ENCODE results near the gene GNG2. TPM values are rescaled to one million over a fixed set of nuclear protein-coding genes. Genes with fewer than 3 reads are reported as not detected.

Gene GNG2
- total RNA-seq, 2 experiments from 2014 or later = 131 to 132 TPM

DNA sequence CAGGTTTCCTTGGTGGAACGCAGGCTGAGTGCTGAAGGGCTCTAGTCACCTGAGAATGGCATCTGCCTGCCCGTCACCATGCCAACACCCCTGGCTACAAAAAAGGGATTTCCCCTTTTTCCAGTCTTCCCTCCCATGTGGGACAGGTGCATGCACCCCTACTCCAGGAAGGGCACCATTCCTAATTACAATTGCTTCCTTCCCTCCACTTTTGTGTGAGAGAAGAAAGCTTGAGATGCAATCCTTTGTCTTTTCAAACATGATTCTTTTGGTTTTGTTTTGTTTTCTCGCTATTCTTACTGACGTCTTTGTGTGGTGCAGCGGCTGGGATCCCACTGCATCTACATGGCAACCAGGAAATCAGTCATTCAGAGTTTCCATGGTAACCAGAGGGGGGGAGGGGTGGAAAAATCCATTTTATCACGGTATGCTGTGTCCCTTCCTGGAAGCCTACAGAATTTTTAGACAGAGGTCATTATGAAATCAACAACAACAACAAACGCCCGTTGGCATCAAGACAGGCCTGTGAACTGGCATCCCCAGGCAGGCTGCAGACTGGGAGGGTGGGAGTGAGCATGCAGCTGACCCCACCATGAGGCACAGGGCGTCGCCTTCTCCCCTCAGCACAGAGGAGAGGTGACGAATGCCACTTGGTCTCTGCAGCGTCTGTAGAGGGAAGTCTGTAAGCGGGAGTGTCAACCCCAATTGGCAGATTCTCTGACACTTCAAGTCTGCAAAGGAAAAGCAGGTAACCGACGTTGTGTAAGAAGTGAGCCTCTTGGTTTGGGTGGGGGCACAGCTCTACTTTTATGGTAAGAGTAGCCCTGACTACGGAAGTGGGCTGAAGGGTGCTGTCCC lies 13.6 kb upstream of the GNG2 start:
- peak; percentile 82 for DNase-seq
- Mint-ChIP-seq H3K9me3 (peaks cover 24% of the 10 kb centered on the region), H3K4me3 (peak overlapping the region; percentile 80), H3K4me1 (peaks cover 52% of the 10 kb centered on the region), H3K36me3 (peaks cover 37% of the 10 kb centered on the region), H3K27ac (peak overlapping the region; percentile 99), H3K27me3 (peaks cover 3% of the 10 kb centered on the region)

DNA sequence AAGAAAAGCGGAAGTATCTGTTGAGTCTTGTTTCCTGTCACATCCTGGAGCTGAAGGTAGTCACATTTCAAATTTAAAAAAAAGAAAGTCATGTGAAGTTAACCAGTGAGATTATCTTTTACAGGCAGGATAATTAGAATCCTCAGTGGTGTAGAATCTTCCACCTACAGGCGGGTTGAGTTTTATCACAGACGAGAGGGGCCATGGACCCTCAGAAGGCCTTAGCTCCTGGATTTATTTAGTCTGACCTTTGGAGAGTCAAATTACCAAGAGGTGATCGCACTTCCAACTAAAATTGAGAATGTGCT lies 13.0 kb upstream of the GNG2 start:
- H3K4me1 Mint-ChIP-seq = peaks cover 54% of the 10 kb centered on the region
- no peak for DNase-seq

DNA sequence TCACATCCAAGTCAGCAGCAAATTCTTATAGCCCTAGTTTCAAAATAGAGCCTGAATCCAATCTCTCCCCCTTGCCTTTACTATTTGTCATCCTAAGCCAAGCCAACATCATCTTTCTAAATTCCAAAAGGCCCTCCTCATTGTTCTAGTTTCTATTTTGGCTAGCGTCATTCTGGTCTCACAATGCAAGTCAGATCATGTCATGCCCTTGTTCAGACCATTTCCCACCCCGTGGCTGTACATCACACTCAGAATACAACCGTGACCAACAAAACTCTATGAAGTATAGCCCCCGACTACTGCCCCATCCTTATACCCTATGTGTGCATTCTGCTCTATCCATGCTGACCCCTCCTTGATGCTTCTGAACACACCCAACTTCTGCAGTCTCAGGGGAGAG lies 12.3 kb upstream of the GNG2 start:
- peaks cover 37% of the 10 kb centered on the region for H3K36me3 Mint-ChIP-seq
- H3K27me3 Mint-ChIP-seq = peaks cover 3% of the 10 kb centered on the region
- H3K4me3 Mint-ChIP-seq = peak overlapping the region; percentile 65
- H3K27ac Mint-ChIP-seq = peak overlapping the region; percentile 99
- no peak for DNase-seq
- peaks cover 59% of the 10 kb centered on the region for H3K4me1 Mint-ChIP-seq
- peaks cover 24% of the 10 kb centered on the region for H3K9me3 Mint-ChIP-seq

More for the DNA sequence above, 13.0 kb upstream of the GNG2 start:
- peaks cover 3% of the 10 kb centered on the region for H3K27me3 Mint-ChIP-seq
- peak overlapping the region; percentile 99 for H3K27ac Mint-ChIP-seq
- H3K9me3 Mint-ChIP-seq = peaks cover 24% of the 10 kb centered on the region
- H3K36me3 Mint-ChIP-seq = peaks cover 37% of the 10 kb centered on the region
- peak overlapping the region; percentile 80 for H3K4me3 Mint-ChIP-seq

DNA sequence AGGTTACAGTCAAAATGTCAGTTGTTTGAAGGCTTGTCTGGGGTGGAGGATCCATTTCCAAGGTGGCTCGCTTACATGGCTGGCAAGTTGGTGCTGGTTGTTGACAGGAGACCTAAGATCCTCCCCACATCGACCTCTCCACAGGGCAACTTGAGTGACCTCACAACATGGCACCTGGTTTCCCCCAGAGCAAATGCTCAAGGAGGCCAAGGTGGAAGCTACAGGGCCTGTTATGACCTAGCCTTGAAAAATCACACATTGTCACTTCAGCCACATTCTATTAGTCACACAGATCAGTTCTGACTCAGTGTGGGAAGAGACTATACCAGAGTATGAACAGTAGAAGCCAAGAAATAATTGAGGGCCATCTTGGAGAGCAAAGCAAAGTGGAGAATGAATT lies 11.3 kb upstream of the GNG2 start:
- peak; percentile 67 for DNase-seq
- peaks cover 3% of the 10 kb centered on the region for H3K27me3 Mint-ChIP-seq
- peaks cover 34% of the 10 kb centered on the region for H3K36me3 Mint-ChIP-seq
- H3K4me3 Mint-ChIP-seq = no peak overlapping the region
- peaks cover 55% of the 10 kb centered on the region for H3K4me1 Mint-ChIP-seq
- peaks cover 24% of the 10 kb centered on the region for H3K9me3 Mint-ChIP-seq
- peak overlapping the region; percentile 99 for H3K27ac Mint-ChIP-seq

DNA sequence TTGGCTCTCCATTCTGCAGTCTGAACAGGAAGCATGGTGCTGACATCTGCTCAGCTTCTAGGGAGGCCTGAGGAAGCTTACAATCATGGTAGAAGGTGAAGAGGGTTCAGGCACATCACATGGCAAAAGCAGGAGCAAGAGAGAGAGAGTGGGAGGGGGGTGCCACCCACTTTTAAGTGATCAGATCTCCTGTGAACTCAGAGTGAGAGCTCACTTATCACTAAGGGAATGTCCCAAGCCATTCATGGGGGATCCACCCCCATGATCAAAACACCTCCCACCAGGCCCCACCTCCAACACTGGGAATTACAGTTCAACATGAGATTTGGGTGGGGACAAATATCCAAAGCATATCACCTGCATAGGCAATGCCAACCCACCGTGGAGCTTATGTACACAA lies 9.8 kb upstream of the GNG2 start:
- DNase-seq = no peak
- peak overlapping the region; percentile 65 for H3K27ac Mint-ChIP-seq
- peaks cover 48% of the 10 kb centered on the region for H3K4me1 Mint-ChIP-seq
- no peak overlapping the region for H3K4me3 Mint-ChIP-seq
- peaks cover 34% of the 10 kb centered on the region for H3K36me3 Mint-ChIP-seq
- H3K27me3 Mint-ChIP-seq = peaks cover 3% of the 10 kb centered on the region
- H3K9me3 Mint-ChIP-seq = peaks cover 24% of the 10 kb centered on the region

DNA sequence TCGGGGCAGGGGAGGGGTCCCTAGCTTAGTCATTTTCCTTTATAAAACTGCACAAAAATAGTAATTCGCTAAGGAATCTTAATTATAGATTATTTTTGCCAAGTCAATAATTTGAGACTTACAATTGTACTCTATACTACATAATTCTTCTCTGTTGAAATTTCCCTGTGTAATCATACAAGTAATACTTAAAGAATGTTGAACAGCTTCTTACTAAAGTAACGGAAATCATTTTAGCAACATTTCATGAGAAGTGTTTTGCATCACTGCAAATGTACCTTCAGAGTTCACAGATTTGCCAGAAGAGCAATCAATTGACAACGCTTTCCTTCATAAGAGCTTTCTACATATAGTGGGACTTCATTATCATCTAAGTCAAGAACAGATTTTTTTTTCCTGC lies 7.9 kb upstream of the GNG2 start:
- Mint-ChIP-seq H3K4me1 (peaks cover 40% of the 10 kb centered on the region), H3K27ac (no peak overlapping the region), H3K4me3 (no peak overlapping the region), H3K9me3 (peaks cover 34% of the 10 kb centered on the region), H3K27me3 (no peaks in the 10 kb centered on the region), H3K36me3 (peaks cover 36% of the 10 kb centered on the region)
- DNase-seq = no peak

DNA sequence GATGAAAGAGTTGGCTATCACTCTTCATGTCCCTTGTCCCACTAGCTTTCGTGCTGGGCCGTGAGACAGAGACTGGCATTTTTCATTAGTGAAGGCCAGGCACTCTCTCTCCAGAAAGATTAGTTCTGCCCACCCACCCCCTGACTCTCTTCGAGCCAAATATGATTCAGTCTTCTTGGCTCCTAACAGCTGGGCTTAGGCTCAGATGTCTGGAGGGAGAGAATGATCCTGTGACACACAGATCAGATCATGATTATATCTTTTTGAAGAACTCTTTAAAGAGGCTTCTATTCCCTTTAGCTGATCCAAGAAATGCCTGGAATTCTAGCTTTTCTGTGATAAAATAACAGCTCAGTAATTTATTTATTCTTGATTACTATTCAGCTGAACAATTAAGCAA lies 5.2 kb upstream of the GNG2 start:
- no peak overlapping the region for H3K27ac Mint-ChIP-seq
- H3K4me1 Mint-ChIP-seq = peaks cover 38% of the 10 kb centered on the region
- no peaks in the 10 kb centered on the region for H3K27me3 Mint-ChIP-seq
- H3K36me3 Mint-ChIP-seq = peaks cover 14% of the 10 kb centered on the region
- no peak for DNase-seq
- peaks cover 19% of the 10 kb centered on the region for H3K9me3 Mint-ChIP-seq
- H3K4me3 Mint-ChIP-seq = no peak overlapping the region

DNA sequence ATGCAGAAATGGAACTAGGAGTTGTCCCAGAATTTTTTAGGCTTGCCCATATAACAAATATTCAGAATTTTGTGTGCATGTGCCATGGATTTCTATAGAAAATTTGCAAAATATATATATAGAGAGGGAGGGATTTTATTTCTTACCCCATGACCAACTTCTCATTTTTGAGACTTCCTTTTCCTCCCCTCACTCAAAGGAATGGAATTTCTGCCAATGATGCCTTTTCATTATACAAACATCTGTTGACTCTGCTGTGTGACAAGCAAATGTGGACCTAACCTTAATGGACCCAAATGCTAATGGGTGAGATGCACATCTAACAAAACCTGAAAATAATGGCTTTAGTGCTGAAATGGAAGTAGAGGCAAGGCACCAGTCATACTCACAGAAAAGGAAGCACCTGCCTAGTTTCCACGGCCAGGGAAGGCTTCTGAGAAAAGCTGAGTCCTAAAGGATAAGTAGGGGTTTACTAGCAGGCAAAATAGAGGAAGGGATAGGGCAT lies 3.6 kb upstream of the GNG2 start:
- Mint-ChIP-seq H3K4me3 (no peak overlapping the region), H3K27ac (no peak overlapping the region), H3K9me3 (peaks cover 10% of the 10 kb centered on the region), H3K4me1 (peaks cover 33% of the 10 kb centered on the region), H3K36me3 (peaks cover 7% of the 10 kb centered on the region), H3K27me3 (no peaks in the 10 kb centered on the region)
- DNase-seq = no peak

DNA sequence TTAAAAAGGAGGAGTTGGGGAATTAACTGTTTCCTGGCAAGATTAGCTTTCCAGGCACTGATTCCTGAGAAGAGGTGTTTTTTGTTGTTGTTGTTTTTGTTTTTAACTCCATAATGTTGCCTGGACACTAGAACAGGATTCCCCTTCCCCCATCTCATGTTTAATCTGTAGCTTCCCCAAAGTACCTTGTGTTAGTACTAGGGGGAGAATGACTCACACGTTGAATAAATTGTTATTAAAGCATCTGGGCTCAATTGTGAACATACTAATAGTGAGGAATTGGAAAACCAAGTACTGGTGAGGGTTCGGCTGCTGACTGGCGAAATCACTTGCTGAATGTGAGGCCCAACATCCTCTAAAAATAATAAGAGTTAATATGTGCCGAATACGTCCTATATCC lies 1.3 kb upstream of the GNG2 start:
- Mint-ChIP-seq H3K4me1 (peaks cover 39% of the 10 kb centered on the region), H3K4me3 (no peak overlapping the region), H3K36me3 (peaks cover 23% of the 10 kb centered on the region), H3K27ac (no peak overlapping the region), H3K27me3 (no peaks in the 10 kb centered on the region), H3K9me3 (peaks cover 10% of the 10 kb centered on the region)
- no peak for DNase-seq

DNA sequence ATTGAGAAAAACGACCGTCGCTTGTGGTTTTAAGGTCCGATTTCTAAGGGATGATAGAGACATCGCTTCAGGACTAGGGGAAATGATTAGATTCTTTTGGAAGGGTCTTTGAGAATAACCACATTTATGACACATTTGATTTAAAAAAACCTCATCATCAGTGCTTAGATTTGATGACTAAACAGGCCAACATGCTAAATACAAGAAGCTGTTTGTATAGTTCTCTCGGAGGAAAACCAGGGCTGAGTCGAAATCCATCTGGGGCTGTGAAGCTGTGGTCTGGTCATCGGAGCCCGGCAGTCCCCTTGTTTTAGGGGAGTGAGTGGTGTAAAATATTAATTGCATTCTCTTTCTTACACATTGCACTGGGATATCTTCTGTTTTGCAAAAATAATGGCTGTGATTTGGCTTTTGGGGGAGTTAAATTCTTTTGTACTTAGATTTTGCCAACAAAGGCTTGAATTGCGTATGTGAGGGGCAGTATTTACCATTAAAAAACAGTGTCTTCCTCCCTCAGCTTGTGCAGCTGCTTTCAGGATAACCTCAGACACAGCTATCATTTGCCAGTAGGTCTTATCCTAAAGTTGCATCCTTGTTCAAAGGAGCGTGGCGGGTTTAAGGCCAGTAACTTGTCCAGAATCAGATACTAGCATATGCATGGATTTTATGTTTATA lies 550 bp downstream of the GNG2 start:
- Mint-ChIP-seq H3K4me3 (peak overlapping the region; percentile 90), H3K27me3 (no peaks in the 10 kb centered on the region), H3K27ac (peak overlapping the region; percentile 91), H3K4me1 (peaks cover 51% of the 10 kb centered on the region), H3K36me3 (peaks cover 29% of the 10 kb centered on the region), H3K9me3 (peaks cover 10% of the 10 kb centered on the region)
- no peak for DNase-seq

DNA sequence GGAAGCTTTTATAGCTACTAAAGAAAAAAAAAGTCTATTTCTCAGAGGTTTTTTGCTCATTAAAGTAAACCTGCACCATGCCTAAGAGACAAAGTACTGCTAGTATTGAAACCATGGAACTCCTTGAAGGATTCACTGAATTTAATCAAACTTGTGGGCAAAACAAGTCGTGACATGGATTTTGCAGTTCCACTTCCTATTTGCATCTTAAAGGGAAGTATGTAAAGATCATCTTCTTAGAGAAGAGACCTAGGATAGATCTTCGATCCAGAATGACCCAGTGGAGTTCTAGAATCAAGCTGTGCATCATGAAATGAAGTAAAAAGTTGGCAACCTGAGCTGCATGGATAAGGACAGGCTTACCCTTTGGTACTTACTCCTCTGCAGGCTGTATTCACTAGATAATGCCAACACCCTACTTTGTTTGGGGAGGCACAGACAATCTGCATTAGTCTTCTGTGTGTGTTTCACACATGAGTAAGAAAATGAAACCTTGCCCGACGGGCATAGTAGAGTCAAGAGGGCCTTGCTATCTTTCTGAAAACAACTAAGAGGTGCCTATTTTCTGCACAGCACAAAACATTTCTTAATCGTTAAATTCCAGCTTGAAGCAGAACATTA lies 1.9 kb downstream of the GNG2 start:
- Mint-ChIP-seq H3K4me3 (peak overlapping the region; percentile 90), H3K36me3 (peaks cover 24% of the 10 kb centered on the region), H3K4me1 (peaks cover 49% of the 10 kb centered on the region), H3K27me3 (no peaks in the 10 kb centered on the region), H3K9me3 (peaks cover 3% of the 10 kb centered on the region), H3K27ac (peak overlapping the region; percentile 91)
- DNase-seq = no peak

DNA sequence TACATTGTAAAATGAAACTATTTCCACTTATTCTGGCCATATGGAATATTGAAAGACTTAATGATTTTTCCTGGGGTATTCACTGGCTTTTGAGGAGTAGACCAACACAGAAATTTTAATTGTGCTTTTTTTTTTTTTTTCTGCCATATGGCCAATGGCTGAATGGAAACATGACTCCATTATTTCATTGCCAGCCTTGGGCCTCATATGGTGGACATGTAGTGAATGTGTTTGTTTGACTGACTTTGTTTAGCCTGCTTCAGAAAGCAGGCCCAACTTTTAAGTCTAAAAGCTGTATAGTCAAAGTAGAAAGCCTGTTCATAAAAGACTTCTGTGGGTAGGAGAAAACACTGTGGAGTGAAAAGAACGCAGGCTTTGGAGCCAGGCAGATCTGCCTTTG lies 2.4 kb downstream of the GNG2 start:
- peaks cover 24% of the 10 kb centered on the region for H3K36me3 Mint-ChIP-seq
- H3K27ac Mint-ChIP-seq = peak overlapping the region; percentile 91
- DNase-seq = no peak
- H3K4me1 Mint-ChIP-seq = peaks cover 46% of the 10 kb centered on the region
- H3K4me3 Mint-ChIP-seq = peak overlapping the region; percentile 90
- H3K27me3 Mint-ChIP-seq = no peaks in the 10 kb centered on the region
- no peaks in the 10 kb centered on the region for H3K9me3 Mint-ChIP-seq

DNA sequence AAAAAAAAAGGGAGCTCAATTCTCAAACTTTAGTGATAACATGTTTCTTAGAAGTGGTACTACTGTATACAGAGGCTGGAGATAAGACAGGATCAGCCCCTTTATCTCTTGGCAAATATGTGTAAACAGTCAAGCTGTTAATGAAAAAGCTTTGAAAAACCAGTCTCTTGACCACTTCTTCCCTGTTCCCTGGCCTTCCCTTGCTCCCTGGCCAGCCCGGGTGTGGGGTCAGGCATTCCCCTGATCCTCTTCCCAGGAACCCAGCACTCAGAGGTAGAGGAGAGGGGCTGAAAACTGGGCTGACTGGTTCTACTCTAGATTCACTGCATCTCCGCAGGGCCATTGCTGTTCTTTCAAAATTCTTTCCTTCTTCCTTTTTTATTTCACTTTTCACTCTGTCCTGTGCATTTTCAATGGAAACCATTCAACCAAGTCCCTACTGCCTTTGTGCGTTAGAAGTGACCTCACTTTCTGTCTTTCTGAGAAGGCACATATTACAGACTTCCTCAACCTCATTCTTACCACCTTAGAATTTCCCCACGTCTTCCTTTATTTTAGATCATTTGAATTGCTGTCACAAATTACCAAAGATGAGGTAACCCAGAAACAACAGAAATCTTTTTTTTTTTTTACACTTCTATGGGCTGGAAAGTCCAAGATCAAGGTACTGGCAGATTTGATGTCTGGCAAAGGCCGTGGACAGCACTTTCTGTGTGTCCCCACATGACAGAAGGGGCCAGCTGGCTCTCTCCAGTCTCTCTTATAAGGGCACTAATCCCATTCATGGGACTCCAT lies 5.7 kb downstream of the GNG2 start:
- Mint-ChIP-seq H3K36me3 (peaks cover 33% of the 10 kb centered on the region), H3K4me3 (no peak overlapping the region), H3K27ac (no peak overlapping the region), H3K27me3 (no peaks in the 10 kb centered on the region), H3K9me3 (peaks cover 3% of the 10 kb centered on the region), H3K4me1 (peaks cover 43% of the 10 kb centered on the region)
- DNase-seq = no peak

DNA sequence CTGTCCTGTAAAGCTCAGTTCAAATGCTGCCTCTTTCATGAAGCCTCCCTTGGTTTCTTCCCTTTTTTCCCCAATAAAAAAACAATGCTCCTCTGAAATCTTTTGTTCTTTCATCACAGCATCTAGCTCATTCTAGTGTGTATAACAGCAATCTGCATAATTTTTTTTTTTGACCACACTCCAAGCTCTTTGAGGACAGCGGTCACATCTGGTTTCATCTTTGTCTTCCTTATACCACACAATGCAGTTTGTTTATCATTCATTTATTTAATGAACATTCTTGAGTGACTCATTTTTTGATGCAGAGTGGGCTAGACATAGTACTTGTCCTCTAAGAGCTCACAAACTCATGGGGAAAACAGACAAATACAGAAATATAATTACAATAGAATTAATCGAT lies 7.3 kb downstream of the GNG2 start:
- H3K9me3 Mint-ChIP-seq = peaks cover 3% of the 10 kb centered on the region
- H3K36me3 Mint-ChIP-seq = peaks cover 28% of the 10 kb centered on the region
- DNase-seq = no peak
- no peaks in the 10 kb centered on the region for H3K27me3 Mint-ChIP-seq
- no peak overlapping the region for H3K27ac Mint-ChIP-seq
- H3K4me1 Mint-ChIP-seq = peaks cover 50% of the 10 kb centered on the region
- H3K4me3 Mint-ChIP-seq = no peak overlapping the region

DNA sequence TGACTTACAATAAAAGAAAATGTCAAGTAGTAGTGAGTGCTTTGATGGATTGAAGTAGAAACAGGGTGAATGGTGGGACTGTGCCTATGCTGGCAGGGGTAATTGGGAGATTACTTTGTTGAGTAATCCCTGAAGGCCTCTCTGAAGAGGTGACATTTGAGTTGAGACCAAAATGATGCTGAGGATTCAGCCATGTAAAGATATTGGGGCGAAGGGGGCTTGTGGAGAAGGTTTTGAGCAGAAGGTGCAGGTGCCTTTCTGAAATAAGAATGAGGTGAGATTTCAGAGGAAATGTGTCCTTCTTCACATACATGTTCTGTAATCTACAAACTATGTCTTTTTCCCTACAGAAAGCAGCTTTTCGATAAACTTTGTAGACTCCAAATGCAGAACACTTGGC lies 8.0 kb downstream of the GNG2 start:
- no peaks in the 10 kb centered on the region for H3K27me3 Mint-ChIP-seq
- H3K4me1 Mint-ChIP-seq = peaks cover 51% of the 10 kb centered on the region
- DNase-seq = no peak
- peaks cover 28% of the 10 kb centered on the region for H3K36me3 Mint-ChIP-seq
- H3K4me3 Mint-ChIP-seq = no peak overlapping the region
- no peak overlapping the region for H3K27ac Mint-ChIP-seq
- peaks cover 3% of the 10 kb centered on the region for H3K9me3 Mint-ChIP-seq
